ENCODE measurements around the gene HFM1. TPM values are rescaled to one million over a fixed set of nuclear protein-coding genes. Genes with fewer than 3 reads are reported as not detected.

HFM1 gene
- polyA plus RNA-seq, 3 donors = not detected

DNA sequence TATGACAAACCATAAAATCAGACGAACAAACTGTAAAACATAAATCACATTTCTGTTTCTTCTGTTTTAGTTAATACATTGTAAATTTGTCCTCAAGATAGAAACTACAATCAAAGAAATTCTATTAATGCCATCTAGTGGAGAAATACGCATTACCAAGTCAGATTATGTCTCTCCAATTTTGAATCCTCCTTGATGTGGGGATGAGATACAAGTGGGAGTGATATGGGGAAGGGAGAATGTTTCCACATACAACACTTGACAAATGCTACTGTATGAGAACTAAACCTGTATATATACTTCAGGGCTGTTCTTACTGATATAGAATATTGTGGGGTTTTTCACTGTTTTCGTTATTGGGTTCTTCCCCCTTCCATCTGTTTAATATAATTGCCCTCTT lies 2.6 kb downstream of the HFM1 start:
- intact Hi-C loops (cut with micrococcal nuclease) = no loop called here
- Histone ChIP-seq H4K20me1 (ENCODE audit: insufficient read depth, low read length) (no peaks in the 10 kb centered on the region), H3K79me2 (ENCODE audit: insufficient read depth, low read length) (no peaks in the 10 kb centered on the region), H3K9ac (ENCODE audit: insufficient read depth, low read length, poor library complexity, severe bottlenecking) (no peak overlapping the region), H3K36me3 (replicated peaks in 1 of 2; ENCODE audit: control insufficient read depth in 1 of 2, insufficient read depth in 2 of 2, low read length in 2 of 2) (no peaks in the 10 kb centered on the region), H3K4me1 (ENCODE audit: control insufficient read depth in 1 of 2, insufficient read depth in 2 of 2, low read length in 2 of 2) (peaks cover 8 to 11% of the 10 kb centered on the region in 2 donors), H3K4me3 (replicated peaks in 1 of 3; ENCODE audit: low read depth in 2 of 3, low read length in 3 of 3) (no peak overlapping the region), H3K27ac (ENCODE audit: low read depth in 1 of 2, low read length in 2 of 2) (no peak overlapping the region), H3K27me3 (ENCODE audit: control insufficient read depth in 2 of 2, insufficient read depth in 2 of 2, low read length in 2 of 2) (peaks cover 13 to 35% of the 10 kb centered on the region in 2 donors), H2AFZ (ENCODE audit: insufficient read depth, low read depth, low read length, poor library complexity, severe bottlenecking) (no peak overlapping the region), H3K9me3 (replicated peaks in 1 of 2; ENCODE audit: control insufficient read depth in 1 of 2, insufficient read depth in 1 of 2, low read length in 2 of 2) (no peaks in the 10 kb centered on the region), H3K4me2 (replicated peaks; ENCODE audit: extremely low read depth, low read length, poor library complexity, severe bottlenecking) (no peak overlapping the region)
- no peak overlapping the region for H3K4me3 Mint-ChIP-seq
- peaks cover 10% of the 10 kb centered on the region for H3K4me1 Mint-ChIP-seq
- peaks cover 0 to 3% (median 0%) of the 10 kb centered on the region in 7 donors for H3K9me3 Mint-ChIP-seq
- TF ChIP-seq, protein P1, sequence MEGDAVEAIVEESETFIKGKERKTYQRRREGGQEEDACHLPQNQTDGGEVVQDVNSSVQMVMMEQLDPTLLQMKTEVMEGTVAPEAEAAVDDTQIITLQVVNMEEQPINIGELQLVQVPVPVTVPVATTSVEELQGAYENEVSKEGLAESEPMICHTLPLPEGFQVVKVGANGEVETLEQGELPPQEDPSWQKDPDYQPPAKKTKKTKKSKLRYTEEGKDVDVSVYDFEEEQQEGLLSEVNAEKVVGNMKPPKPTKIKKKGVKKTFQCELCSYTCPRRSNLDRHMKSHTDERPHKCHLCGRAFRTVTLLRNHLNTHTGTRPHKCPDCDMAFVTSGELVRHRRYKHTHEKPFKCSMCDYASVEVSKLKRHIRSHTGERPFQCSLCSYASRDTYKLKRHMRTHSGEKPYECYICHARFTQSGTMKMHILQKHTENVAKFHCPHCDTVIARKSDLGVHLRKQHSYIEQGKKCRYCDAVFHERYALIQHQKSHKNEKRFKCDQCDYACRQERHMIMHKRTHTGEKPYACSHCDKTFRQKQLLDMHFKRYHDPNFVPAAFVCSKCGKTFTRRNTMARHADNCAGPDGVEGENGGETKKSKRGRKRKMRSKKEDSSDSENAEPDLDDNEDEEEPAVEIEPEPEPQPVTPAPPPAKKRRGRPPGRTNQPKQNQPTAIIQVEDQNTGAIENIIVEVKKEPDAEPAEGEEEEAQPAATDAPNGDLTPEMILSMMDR (IDR thresholded peaks at IDR 0.05) = peak; percentile 19
- H3K36me3 Mint-ChIP-seq = peaks cover 0 to 3% of the 10 kb centered on the region in 2 donors
- peaks cover 30 to 43% (median 32%) of the 10 kb centered on the region in 3 donors for H3K27me3 Mint-ChIP-seq (ENCODE audit: low read depth in 3 of 3)
- no peak for DNase-seq
- WGBS (ENCODE audit: insufficient coverage) = no CpG with 5 or more reads among the region's 3 CpGs
- no peak overlapping the region for H3K27ac Mint-ChIP-seq

DNA sequence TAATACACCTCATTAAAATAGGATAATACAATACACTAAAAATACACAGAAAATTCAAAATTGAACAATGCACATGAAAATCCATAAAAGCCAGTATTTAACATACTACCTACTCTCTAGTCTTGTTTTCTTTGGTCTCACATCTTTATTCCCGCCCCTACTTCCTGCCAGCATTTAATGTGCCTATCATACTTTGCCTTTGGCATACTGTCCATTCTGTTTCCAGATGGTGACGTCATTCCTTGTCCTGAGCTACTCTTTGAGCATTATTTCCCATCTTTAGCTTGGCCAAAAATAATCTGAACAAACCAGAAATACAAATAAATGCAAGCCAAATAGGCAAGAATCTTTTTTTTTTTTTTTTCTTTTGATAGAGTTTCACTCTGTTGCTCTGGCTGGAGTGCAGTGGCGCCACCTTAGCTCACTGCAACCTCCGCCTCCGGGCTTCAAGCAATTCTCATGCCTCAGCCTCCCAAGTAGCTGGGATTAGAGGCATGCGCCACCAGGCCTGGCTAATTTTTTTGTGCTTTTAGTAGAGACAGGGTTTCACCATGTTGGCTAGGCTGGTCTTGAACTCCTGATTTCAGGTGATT lies 4.4 kb downstream of the HFM1 start:
- Histone ChIP-seq H3K27me3 (ENCODE audit: control insufficient read depth in 2 of 2, insufficient read depth in 2 of 2, low read length in 2 of 2) (peaks cover 7 to 30% of the 10 kb centered on the region in 2 donors), H3K4me1 (ENCODE audit: control insufficient read depth in 1 of 2, insufficient read depth in 2 of 2, low read length in 2 of 2) (peaks cover 8 to 11% of the 10 kb centered on the region in 2 donors), H2AFZ (ENCODE audit: insufficient read depth, low read depth, low read length, poor library complexity, severe bottlenecking) (no peak overlapping the region), H3K9me3 (replicated peaks in 1 of 2; ENCODE audit: control insufficient read depth in 1 of 2, insufficient read depth in 1 of 2, low read length in 2 of 2) (no peaks in the 10 kb centered on the region), H3K79me2 (ENCODE audit: insufficient read depth, low read length) (no peaks in the 10 kb centered on the region), H4K20me1 (ENCODE audit: insufficient read depth, low read length) (no peaks in the 10 kb centered on the region), H3K9ac (ENCODE audit: insufficient read depth, low read length, poor library complexity, severe bottlenecking) (no peak overlapping the region), H3K36me3 (replicated peaks in 1 of 2; ENCODE audit: control insufficient read depth in 1 of 2, insufficient read depth in 2 of 2, low read length in 2 of 2) (no peaks in the 10 kb centered on the region), H3K27ac (ENCODE audit: low read depth in 1 of 2, low read length in 2 of 2) (no peak overlapping the region), H3K4me2 (replicated peaks; ENCODE audit: extremely low read depth, low read length, poor library complexity, severe bottlenecking) (no peak overlapping the region), H3K4me3 (replicated peaks in 1 of 3; ENCODE audit: low read depth in 2 of 3, low read length in 3 of 3) (no peak overlapping the region)
- WGBS (ENCODE audit: insufficient coverage) = 100% methylated on average over 1 of the region's 6 CpGs
- H3K4me3 Mint-ChIP-seq = no peak overlapping the region
- peaks cover 20 to 29% (median 20%) of the 10 kb centered on the region in 3 donors for H3K27me3 Mint-ChIP-seq (ENCODE audit: low read depth in 3 of 3)
- peaks cover 10% of the 10 kb centered on the region for H3K4me1 Mint-ChIP-seq
- no peak for DNase-seq
- no peak overlapping the region for H3K27ac Mint-ChIP-seq
- intact Hi-C loops (cut with micrococcal nuclease) = no loop called here
- H3K36me3 Mint-ChIP-seq = peaks cover 0 to 3% of the 10 kb centered on the region in 2 donors
- peaks cover 0 to 3% (median 0%) of the 10 kb centered on the region in 7 donors for H3K9me3 Mint-ChIP-seq
- TF ChIP-seq, protein P1 (IDR thresholded peaks at IDR 0.05) = no peak

Data from CD14-positive monocyte (primary cell).